ENCODE results near the gene GLOD4.

DNA sequence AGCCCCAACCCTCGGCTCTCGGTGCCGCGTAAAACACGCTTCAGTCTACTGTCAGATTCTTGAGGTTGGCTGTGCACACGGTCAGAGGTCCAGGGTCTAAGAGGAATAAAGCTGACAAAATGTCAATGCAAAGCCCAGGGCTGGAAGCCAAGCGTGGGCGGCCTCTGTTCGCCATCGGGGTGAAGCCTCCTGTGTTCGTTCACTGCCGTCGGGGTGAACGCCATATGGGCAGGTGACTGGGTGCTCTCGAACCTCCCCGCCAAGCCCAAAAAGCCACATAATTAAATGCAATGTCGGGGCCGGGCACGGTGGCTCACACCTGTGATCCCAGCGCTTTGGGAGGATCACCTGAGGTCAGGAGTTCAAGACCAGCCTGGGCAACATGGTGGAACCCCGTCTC is 44.7 kb upstream of the GLOD4 start:
- TF ChIP-seq, protein P1, sequence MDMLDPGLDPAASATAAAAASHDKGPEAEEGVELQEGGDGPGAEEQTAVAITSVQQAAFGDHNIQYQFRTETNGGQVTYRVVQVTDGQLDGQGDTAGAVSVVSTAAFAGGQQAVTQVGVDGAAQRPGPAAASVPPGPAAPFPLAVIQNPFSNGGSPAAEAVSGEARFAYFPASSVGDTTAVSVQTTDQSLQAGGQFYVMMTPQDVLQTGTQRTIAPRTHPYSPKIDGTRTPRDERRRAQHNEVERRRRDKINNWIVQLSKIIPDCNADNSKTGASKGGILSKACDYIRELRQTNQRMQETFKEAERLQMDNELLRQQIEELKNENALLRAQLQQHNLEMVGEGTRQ (IDR thresholded peaks at IDR 0.05; ENCODE audit: low read depth, low read length), result no peak
- no peak for TF ChIP-seq POLR2A (IDR thresholded peaks at IDR 0.05; ENCODE audit: low read depth, low read length)
- no peak for TF ChIP-seq CEBPB (IDR thresholded peaks at IDR 0.05; ENCODE audit: low read depth, low read length)
- TF ChIP-seq, protein P2, sequence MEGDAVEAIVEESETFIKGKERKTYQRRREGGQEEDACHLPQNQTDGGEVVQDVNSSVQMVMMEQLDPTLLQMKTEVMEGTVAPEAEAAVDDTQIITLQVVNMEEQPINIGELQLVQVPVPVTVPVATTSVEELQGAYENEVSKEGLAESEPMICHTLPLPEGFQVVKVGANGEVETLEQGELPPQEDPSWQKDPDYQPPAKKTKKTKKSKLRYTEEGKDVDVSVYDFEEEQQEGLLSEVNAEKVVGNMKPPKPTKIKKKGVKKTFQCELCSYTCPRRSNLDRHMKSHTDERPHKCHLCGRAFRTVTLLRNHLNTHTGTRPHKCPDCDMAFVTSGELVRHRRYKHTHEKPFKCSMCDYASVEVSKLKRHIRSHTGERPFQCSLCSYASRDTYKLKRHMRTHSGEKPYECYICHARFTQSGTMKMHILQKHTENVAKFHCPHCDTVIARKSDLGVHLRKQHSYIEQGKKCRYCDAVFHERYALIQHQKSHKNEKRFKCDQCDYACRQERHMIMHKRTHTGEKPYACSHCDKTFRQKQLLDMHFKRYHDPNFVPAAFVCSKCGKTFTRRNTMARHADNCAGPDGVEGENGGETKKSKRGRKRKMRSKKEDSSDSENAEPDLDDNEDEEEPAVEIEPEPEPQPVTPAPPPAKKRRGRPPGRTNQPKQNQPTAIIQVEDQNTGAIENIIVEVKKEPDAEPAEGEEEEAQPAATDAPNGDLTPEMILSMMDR (conservative IDR thresholded peaks at IDR 0.05; ENCODE audit: low read depth, low read length), result no peak
- TF ChIP-seq RAD21 (IDR thresholded peaks at IDR 0.05; ENCODE audit: low read length), result no peak
- no peak for TF ChIP-seq BHLHE40 (IDR thresholded peaks at IDR 0.05; ENCODE audit: low read depth, low read length)
- no peak for TF ChIP-seq RFX5 (IDR thresholded peaks at IDR 0.05; ENCODE audit: low read depth, low read length)
- TF ChIP-seq MXI1 (IDR thresholded peaks at IDR 0.05; ENCODE audit: borderline replicate concordance, low read depth, low read length), result no peak
- TF ChIP-seq MAFK (IDR thresholded peaks at IDR 0.05; ENCODE audit: low read depth, low read length), result no peak
- no peak for TF ChIP-seq FOS (IDR thresholded peaks at IDR 0.05; ENCODE audit: low read depth, low read length)
- TF ChIP-seq MAZ (IDR thresholded peaks at IDR 0.05; ENCODE audit: borderline replicate concordance, low read depth, low read length), result no peak
- no peak for TF ChIP-seq CHD1 (IDR thresholded peaks at IDR 0.05; ENCODE audit: low read depth, low read length)
- TF ChIP-seq RCOR1 (IDR thresholded peaks at IDR 0.05; ENCODE audit: insufficient replicate concordance, low read length), result no peak

All from IMR-90 (cell line).